ENCODE results near the gene RGS6. TPM values are rescaled to one million over a fixed set of nuclear protein-coding genes. Genes with fewer than 3 reads are reported as not detected.

The RGS6 gene
- polyA plus RNA-seq, 3 donors, result not detected

- Histone ChIP-seq H3K9me3 (replicated peaks in 1 of 2; ENCODE audit: control insufficient read depth in 1 of 2, insufficient read depth in 1 of 2, low read length in 2 of 2) (peaks cover 0 to 4% of the 10 kb centered on the region in 2 donors), H3K27ac (ENCODE audit: low read depth in 1 of 2, low read length in 2 of 2) (no peak overlapping the region), H3K4me1 (ENCODE audit: control insufficient read depth in 1 of 2, insufficient read depth in 2 of 2, low read length in 2 of 2) (no peaks in the 10 kb centered on the region), H3K4me2 (replicated peaks; ENCODE audit: extremely low read depth, low read length, poor library complexity, severe bottlenecking) (no peak overlapping the region), H4K20me1 (ENCODE audit: insufficient read depth, low read length) (no peaks in the 10 kb centered on the region), H2AFZ (ENCODE audit: insufficient read depth, low read depth, low read length, poor library complexity, severe bottlenecking) (no peak overlapping the region), H3K4me3 (replicated peaks in 1 of 3; ENCODE audit: low read depth in 2 of 3, low read length in 3 of 3) (no peak overlapping the region), H3K36me3 (replicated peaks in 1 of 2; ENCODE audit: control insufficient read depth in 1 of 2, insufficient read depth in 2 of 2, low read length in 2 of 2) (no peaks in the 10 kb centered on the region), H3K9ac (ENCODE audit: insufficient read depth, low read length, poor library complexity, severe bottlenecking) (no peak overlapping the region), H3K79me2 (ENCODE audit: insufficient read depth, low read length) (no peaks in the 10 kb centered on the region), H3K27me3 (ENCODE audit: control insufficient read depth in 2 of 2, insufficient read depth in 2 of 2, low read length in 2 of 2) (no peaks in the 10 kb centered on the region)
- no CpG with 5 or more reads among the region's 1 CpG for WGBS (ENCODE audit: insufficient coverage)
- Mint-ChIP-seq H3K4me3 (no peak overlapping the region), H3K9me3 (peaks cover 0 to 10% (median 2%) of the 10 kb centered on the region in 7 donors), H3K4me1 (no peaks in the 10 kb centered on the region), H3K36me3 (no peaks in the 10 kb centered on the region), H3K27me3 (ENCODE audit: low read depth in 3 of 3) (no peaks in the 10 kb centered on the region), H3K27ac (no peak overlapping the region)
- intact Hi-C loops (cut with micrococcal nuclease), result no loop called here
- DNase-seq, result no peak
- TF ChIP-seq CTCF (IDR thresholded peaks at IDR 0.05), result no peak
These were observed 378.9 kb downstream of the RGS6 start for GRCh38 chr14:72311116-72311515.

- H3K27me3 Mint-ChIP-seq (ENCODE audit: low read depth in 3 of 3), result no peaks in the 10 kb centered on the region
- Histone ChIP-seq H3K27me3 (ENCODE audit: control insufficient read depth in 2 of 2, insufficient read depth in 2 of 2, low read length in 2 of 2) (no peaks in the 10 kb centered on the region), H3K4me3 (replicated peaks in 1 of 3; ENCODE audit: low read depth in 2 of 3, low read length in 3 of 3) (no peak overlapping the region), H3K36me3 (replicated peaks in 1 of 2; ENCODE audit: control insufficient read depth in 1 of 2, insufficient read depth in 2 of 2, low read length in 2 of 2) (no peaks in the 10 kb centered on the region), H3K4me1 (ENCODE audit: control insufficient read depth in 1 of 2, insufficient read depth in 2 of 2, low read length in 2 of 2) (no peaks in the 10 kb centered on the region), H2AFZ (ENCODE audit: insufficient read depth, low read depth, low read length, poor library complexity, severe bottlenecking) (no peak overlapping the region), H3K9ac (ENCODE audit: insufficient read depth, low read length, poor library complexity, severe bottlenecking) (no peak overlapping the region), H4K20me1 (ENCODE audit: insufficient read depth, low read length) (no peaks in the 10 kb centered on the region), H3K79me2 (ENCODE audit: insufficient read depth, low read length) (no peaks in the 10 kb centered on the region), H3K4me2 (replicated peaks; ENCODE audit: extremely low read depth, low read length, poor library complexity, severe bottlenecking) (no peak overlapping the region), H3K27ac (ENCODE audit: low read depth in 1 of 2, low read length in 2 of 2) (no peak overlapping the region), H3K9me3 (replicated peaks in 1 of 2; ENCODE audit: control insufficient read depth in 1 of 2, insufficient read depth in 1 of 2, low read length in 2 of 2) (peaks cover 0 to under 1% of the 10 kb centered on the region in 2 donors)
- no peaks in the 10 kb centered on the region for H3K36me3 Mint-ChIP-seq
- no peak for TF ChIP-seq CTCF (IDR thresholded peaks at IDR 0.05)
- H3K9me3 Mint-ChIP-seq, result peaks cover 0 to 10% (median 2%) of the 10 kb centered on the region in 7 donors
- H3K4me1 Mint-ChIP-seq, result no peaks in the 10 kb centered on the region
- H3K27ac Mint-ChIP-seq, result no peak overlapping the region
- intact Hi-C loops (cut with micrococcal nuclease), result no loop called here
- no peak overlapping the region for H3K4me3 Mint-ChIP-seq
- no peak for DNase-seq
These were observed 379.3 kb downstream of the RGS6 start for GRCh38 chr14:72311516-72311915.
